WTC11 (cell line): Measurements from ENCODE around the gene SH3GL1. TPM values are rescaled to one million over a fixed set of nuclear protein-coding genes. Genes with fewer than 3 reads are reported as not detected.

Experiments
- ATAC-seq: fragments of 200-7000 bp; cut with Tn5 transposase; 2 replicates; pipeline ENCODE4 v1.10.0; 2021; ENCODE audit warnings: mild to moderate bottlenecking, moderate library complexity
- CTCF ChIA-PET: fragments of 300-600 bp; sonication (Branson Sonifier 250); formaldehyde crosslinking; loops from one replicate; lab custom pipeline; 2021; ENCODE audit warnings: antibody characterized with exemption; lab: Charles Lee
- POLR2A ChIA-PET: fragments of 350-600 bp; sonication (Branson Sonifier 250); formaldehyde crosslinking; loops from one replicate; lab custom pipeline; 2021; ENCODE audit warnings: antibody characterized with exemption; lab: Charles Lee
- DNase-seq: peaks from one replicate; pipeline ENCODE4 v3.0.0; 2021; ENCODE audit warnings: low spot score
- H3K27ac Mint-ChIP-seq: 2 replicates; pipeline ENCODE4 v1.8.0; 2021; ENCODE audit warnings: mixed read lengths
- H3K27me3 Mint-ChIP-seq: 2 replicates; pipeline ENCODE4 v1.8.0; 2021; ENCODE audit warnings: low read depth, mild to moderate bottlenecking, moderate library complexity, mixed read lengths
- H3K36me3 Mint-ChIP-seq: 2 replicates; pipeline ENCODE4 v1.8.0; 2021; ENCODE audit warnings: mixed read lengths
- H3K4me1 Mint-ChIP-seq: 2 replicates; pipeline ENCODE4 v1.8.0; 2022; ENCODE audit warnings: mixed read lengths
- H3K4me3 Mint-ChIP-seq: 2 replicates; pipeline ENCODE4 v1.8.0; 2021; ENCODE audit warnings: mild to moderate bottlenecking, moderate library complexity, mixed read lengths
- H3K9me3 Mint-ChIP-seq: 2 replicates; pipeline ENCODE4 v1.8.0; 2021; ENCODE audit warnings: mixed read lengths
- FOXK1 ChIP-seq: sonication (generic); formaldehyde crosslinking; IDR thresholded peaks from 2 replicates; pipeline ENCODE4 v1.8.0; 2022; ENCODE audit warnings: mild to moderate bottlenecking, moderate library complexity, missing genetic modification reagents
- FOXP4 ChIP-seq: sonication (generic); formaldehyde crosslinking; IDR thresholded peaks from 2 replicates; pipeline ENCODE4 v1.8.0; 2022; ENCODE audit warnings: mild to moderate bottlenecking, missing genetic modification reagents
- GTF2I ChIP-seq: fragments of 250-450 bp; sonication (Bioruptor Pico); conservative IDR thresholded peaks from 2 replicates; pipeline ENCODE4 v1.4.0; 2021; ENCODE audit warnings: mild to moderate bottlenecking
- JAZF1 ChIP-seq: fragments of 250-450 bp; sonication (Bioruptor Pico); IDR thresholded peaks from 2 replicates; pipeline ENCODE4 v1.9.0; 2021; ENCODE audit warnings: moderate library complexity, mild to moderate bottlenecking, inconsistent platforms
- NFE2L1 ChIP-seq: sonication (generic); formaldehyde crosslinking; IDR thresholded peaks from 2 replicates; pipeline ENCODE4 v1.8.1; 2023; ENCODE audit warnings: missing genetic modification reagents
- NR1H2 ChIP-seq: sonication (generic); formaldehyde crosslinking; IDR thresholded peaks from 2 replicates; pipeline ENCODE4 v1.9.0; 2021; ENCODE audit warnings: mild to moderate bottlenecking, moderate library complexity, missing genetic modification reagents
- NR3C1 ChIP-seq: sonication (generic); formaldehyde crosslinking; conservative IDR thresholded peaks from 2 replicates; pipeline ENCODE4 v1.8.1; 2023; ENCODE audit warnings: low read depth, mild to moderate bottlenecking, missing genetic modification reagents
- OVOL2 ChIP-seq: fragments of 250-450 bp; sonication (Bioruptor Pico); IDR thresholded peaks from 2 replicates; pipeline ENCODE4 v1.9.0; 2021; ENCODE audit warnings: mild to moderate bottlenecking, borderline replicate concordance
- SOX15 ChIP-seq: fragments of 250-450 bp; sonication (Bioruptor Pico); IDR thresholded peaks from 2 replicates; pipeline ENCODE4 v1.9.0; 2021; ENCODE audit warnings: mild to moderate bottlenecking
- USF2 ChIP-seq: sonication (generic); formaldehyde crosslinking; IDR thresholded peaks from 2 replicates; pipeline ENCODE4 v1.8.1; 2023; ENCODE audit warnings: mild to moderate bottlenecking, missing genetic modification reagents, moderate library complexity
- ZNF263 ChIP-seq: sonication (generic); formaldehyde crosslinking; IDR thresholded peaks from 2 replicates; pipeline ENCODE4 v1.8.1; 2022; ENCODE audit warnings: low read depth, mild to moderate bottlenecking, moderate library complexity, missing genetic modification reagents
- ZNF396 ChIP-seq: fragments of 250-450 bp; sonication (Bioruptor Pico); IDR thresholded peaks from 2 replicates; pipeline ENCODE4 v1.8.0; 2021; ENCODE audit warnings: mild to moderate bottlenecking, moderate library complexity, borderline replicate concordance
- total RNA-seq: library from RNA; stranded (reverse); gene quantifications from 3 replicates; pipeline ENCODE4 v1.2.3, GENCODE V29; 2021
- TF ChIP-seq, protein P1 (sequence below): fragments of 200-600 bp; IDR thresholded peaks from 2 replicates; pipeline ENCODE4 v1.8.0; 2022; ENCODE audit warnings: antibody characterized with exemption
- TF ChIP-seq, protein P2 (sequence below): fragments of 250-450 bp; sonication (Bioruptor Pico); conservative IDR thresholded peaks from 2 replicates; pipeline ENCODE4 v1.9.0; 2021; ENCODE audit warnings: mild to moderate bottlenecking
- TF ChIP-seq, protein P3 (sequence below): sonication (generic); formaldehyde crosslinking; IDR thresholded peaks from 2 replicates; pipeline ENCODE4 v1.8.1; 2022; ENCODE audit warnings: low read depth, missing genetic modification reagents, borderline replicate concordance
- TF ChIP-seq, protein P4 (sequence below): sonication (generic); formaldehyde crosslinking; IDR thresholded peaks from 2 replicates; pipeline ENCODE4 v1.8.0; 2023; ENCODE audit warnings: mild to moderate bottlenecking, missing genetic modification reagents
- TF ChIP-seq, protein P5 (sequence below): fragments of 250-450 bp; sonication (Bioruptor Pico); IDR thresholded peaks from 2 replicates; pipeline ENCODE4 v1.9.0; 2021; ENCODE audit warnings: mild to moderate bottlenecking
- TF ChIP-seq, protein P6 (sequence below): sonication (generic); formaldehyde crosslinking; IDR thresholded peaks from 2 replicates; pipeline ENCODE4 v1.8.1; 2023; ENCODE audit warnings: mild to moderate bottlenecking, missing genetic modification reagents

Gene SH3GL1
- total RNA-seq, 1 experiment from 2014 or later, result 109 TPM

GRCh38 chr19:4415352-4415751 lies 15.0 kb upstream of the SH3GL1 start:
- ATAC-seq, result peak; percentile 47
- H3K27me3 Mint-ChIP-seq, result no peaks in the 10 kb centered on the region
- DNase-seq, result no peak
- ChIA-PET POLR2A (no interaction called here), CTCF (interaction anchor here (1.2 to 2.7 kb wide), 7 partner anchors 11 to 148 kb away, joined by 3 to 12 read pairs (median 5); partner anchors contain the start of genes CHAF1A and SH3GL1)
- peak overlapping the region; percentile 90 for H3K27ac Mint-ChIP-seq
- H3K4me1 Mint-ChIP-seq, result peaks cover 45% of the 10 kb centered on the region
- TF ChIP-seq, protein P1, sequence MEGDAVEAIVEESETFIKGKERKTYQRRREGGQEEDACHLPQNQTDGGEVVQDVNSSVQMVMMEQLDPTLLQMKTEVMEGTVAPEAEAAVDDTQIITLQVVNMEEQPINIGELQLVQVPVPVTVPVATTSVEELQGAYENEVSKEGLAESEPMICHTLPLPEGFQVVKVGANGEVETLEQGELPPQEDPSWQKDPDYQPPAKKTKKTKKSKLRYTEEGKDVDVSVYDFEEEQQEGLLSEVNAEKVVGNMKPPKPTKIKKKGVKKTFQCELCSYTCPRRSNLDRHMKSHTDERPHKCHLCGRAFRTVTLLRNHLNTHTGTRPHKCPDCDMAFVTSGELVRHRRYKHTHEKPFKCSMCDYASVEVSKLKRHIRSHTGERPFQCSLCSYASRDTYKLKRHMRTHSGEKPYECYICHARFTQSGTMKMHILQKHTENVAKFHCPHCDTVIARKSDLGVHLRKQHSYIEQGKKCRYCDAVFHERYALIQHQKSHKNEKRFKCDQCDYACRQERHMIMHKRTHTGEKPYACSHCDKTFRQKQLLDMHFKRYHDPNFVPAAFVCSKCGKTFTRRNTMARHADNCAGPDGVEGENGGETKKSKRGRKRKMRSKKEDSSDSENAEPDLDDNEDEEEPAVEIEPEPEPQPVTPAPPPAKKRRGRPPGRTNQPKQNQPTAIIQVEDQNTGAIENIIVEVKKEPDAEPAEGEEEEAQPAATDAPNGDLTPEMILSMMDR, result no peak
- TF ChIP-seq, protein P2, sequence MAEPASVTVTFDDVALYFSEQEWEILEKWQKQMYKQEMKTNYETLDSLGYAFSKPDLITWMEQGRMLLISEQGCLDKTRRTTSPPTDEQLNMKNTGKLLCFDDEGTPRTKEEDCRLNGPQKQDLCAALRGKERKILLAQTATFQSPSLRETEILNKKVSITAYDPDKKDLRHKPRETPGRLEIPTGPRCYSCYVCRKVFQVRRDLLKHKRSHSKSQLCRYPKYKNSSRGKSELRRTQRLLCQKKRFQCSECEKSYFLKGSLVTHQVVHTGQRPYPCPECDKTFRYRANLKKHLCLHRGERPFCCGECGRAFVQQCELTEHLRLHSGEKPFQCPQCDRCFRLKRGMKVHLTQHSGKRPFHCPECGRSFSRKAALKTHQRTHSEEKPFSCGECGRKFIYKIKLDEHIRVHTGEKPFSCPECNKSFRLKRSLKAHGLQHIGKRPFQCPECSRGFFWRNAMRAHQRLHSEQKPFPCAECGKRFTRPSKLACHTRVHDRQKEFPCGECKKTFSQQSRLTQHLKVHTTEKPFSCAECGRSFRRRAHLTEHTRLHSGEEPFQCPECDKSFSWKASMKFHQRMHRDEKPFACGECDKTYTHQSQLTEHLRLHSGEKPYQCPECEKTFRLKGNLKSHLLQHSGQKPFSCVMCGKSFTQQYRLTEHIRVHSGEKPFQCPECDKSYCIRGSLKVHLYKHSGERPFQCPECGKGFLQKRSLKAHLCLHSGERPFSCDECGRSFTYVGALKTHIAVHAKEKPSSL, result no peak
- TF ChIP-seq, protein P3, sequence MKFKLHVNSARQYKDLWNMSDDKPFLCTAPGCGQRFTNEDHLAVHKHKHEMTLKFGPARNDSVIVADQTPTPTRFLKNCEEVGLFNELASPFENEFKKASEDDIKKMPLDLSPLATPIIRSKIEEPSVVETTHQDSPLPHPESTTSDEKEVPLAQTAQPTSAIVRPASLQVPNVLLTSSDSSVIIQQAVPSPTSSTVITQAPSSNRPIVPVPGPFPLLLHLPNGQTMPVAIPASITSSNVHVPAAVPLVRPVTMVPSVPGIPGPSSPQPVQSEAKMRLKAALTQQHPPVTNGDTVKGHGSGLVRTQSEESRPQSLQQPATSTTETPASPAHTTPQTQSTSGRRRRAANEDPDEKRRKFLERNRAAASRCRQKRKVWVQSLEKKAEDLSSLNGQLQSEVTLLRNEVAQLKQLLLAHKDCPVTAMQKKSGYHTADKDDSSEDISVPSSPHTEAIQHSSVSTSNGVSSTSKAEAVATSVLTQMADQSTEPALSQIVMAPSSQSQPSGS (CRISPR knock-in tag), result no peak
- TF ChIP-seq NFE2L1 (CRISPR knock-in tag) (no peak), USF2 (CRISPR knock-in tag) (no peak), GTF2I (CRISPR knock-in tag) (no peak), ZNF263 (CRISPR knock-in tag) (no peak), JAZF1 (CRISPR knock-in tag) (no peak), NR1H2 (CRISPR knock-in tag) (no peak), NR3C1 (CRISPR knock-in tag) (no peak), ZNF396 (CRISPR knock-in tag) (no peak), OVOL2 (CRISPR knock-in tag) (no peak), FOXK1 (CRISPR knock-in tag) (no peak), SOX15 (no peak), FOXP4 (CRISPR knock-in tag) (no peak)
- TF ChIP-seq, protein P4, sequence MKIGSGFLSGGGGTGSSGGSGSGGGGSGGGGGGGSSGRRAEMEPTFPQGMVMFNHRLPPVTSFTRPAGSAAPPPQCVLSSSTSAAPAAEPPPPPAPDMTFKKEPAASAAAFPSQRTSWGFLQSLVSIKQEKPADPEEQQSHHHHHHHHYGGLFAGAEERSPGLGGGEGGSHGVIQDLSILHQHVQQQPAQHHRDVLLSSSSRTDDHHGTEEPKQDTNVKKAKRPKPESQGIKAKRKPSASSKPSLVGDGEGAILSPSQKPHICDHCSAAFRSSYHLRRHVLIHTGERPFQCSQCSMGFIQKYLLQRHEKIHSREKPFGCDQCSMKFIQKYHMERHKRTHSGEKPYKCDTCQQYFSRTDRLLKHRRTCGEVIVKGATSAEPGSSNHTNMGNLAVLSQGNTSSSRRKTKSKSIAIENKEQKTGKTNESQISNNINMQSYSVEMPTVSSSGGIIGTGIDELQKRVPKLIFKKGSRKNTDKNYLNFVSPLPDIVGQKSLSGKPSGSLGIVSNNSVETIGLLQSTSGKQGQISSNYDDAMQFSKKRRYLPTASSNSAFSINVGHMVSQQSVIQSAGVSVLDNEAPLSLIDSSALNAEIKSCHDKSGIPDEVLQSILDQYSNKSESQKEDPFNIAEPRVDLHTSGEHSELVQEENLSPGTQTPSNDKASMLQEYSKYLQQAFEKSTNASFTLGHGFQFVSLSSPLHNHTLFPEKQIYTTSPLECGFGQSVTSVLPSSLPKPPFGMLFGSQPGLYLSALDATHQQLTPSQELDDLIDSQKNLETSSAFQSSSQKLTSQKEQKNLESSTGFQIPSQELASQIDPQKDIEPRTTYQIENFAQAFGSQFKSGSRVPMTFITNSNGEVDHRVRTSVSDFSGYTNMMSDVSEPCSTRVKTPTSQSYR (CRISPR knock-in tag), result no peak
- TF ChIP-seq, protein P5, sequence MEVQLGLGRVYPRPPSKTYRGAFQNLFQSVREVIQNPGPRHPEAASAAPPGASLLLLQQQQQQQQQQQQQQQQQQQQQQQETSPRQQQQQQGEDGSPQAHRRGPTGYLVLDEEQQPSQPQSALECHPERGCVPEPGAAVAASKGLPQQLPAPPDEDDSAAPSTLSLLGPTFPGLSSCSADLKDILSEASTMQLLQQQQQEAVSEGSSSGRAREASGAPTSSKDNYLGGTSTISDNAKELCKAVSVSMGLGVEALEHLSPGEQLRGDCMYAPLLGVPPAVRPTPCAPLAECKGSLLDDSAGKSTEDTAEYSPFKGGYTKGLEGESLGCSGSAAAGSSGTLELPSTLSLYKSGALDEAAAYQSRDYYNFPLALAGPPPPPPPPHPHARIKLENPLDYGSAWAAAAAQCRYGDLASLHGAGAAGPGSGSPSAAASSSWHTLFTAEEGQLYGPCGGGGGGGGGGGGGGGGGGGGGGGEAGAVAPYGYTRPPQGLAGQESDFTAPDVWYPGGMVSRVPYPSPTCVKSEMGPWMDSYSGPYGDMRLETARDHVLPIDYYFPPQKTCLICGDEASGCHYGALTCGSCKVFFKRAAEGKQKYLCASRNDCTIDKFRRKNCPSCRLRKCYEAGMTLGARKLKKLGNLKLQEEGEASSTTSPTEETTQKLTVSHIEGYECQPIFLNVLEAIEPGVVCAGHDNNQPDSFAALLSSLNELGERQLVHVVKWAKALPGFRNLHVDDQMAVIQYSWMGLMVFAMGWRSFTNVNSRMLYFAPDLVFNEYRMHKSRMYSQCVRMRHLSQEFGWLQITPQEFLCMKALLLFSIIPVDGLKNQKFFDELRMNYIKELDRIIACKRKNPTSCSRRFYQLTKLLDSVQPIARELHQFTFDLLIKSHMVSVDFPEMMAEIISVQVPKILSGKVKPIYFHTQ (CRISPR knock-in tag), result no peak
- TF ChIP-seq, protein P6, sequence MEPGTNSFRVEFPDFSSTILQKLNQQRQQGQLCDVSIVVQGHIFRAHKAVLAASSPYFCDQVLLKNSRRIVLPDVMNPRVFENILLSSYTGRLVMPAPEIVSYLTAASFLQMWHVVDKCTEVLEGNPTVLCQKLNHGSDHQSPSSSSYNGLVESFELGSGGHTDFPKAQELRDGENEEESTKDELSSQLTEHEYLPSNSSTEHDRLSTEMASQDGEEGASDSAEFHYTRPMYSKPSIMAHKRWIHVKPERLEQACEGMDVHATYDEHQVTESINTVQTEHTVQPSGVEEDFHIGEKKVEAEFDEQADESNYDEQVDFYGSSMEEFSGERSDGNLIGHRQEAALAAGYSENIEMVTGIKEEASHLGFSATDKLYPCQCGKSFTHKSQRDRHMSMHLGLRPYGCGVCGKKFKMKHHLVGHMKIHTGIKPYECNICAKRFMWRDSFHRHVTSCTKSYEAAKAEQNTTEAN, result no peak
- peaks cover 64% of the 10 kb centered on the region for H3K36me3 Mint-ChIP-seq
- peak overlapping the region; percentile 20 for H3K4me3 Mint-ChIP-seq
- H3K9me3 Mint-ChIP-seq, result no peaks in the 10 kb centered on the region
